Body of pancreas (tissue), 4 donors: ENCODE measurements around the gene ST6GALNAC1.

Experiments
- POLR2A ChIP-seq, 3 donors: fragments of 450-650 bp; IDR thresholded peaks; one replicate each; pipeline ENCODE4 v1.6.1; 2016; ENCODE audit warnings: antibody characterized with exemption in 3 of 3, mild to moderate bottlenecking in 2 of 3
- TF ChIP-seq, protein P1 (sequence below), 7 experiments: fragments of 450-650 bp in 4 of 7; fragments of 200-600 bp in 3 of 7; sonication (generic) in 3 of 7; IDR thresholded peaks; one replicate each; pipeline ENCODE4 v1.5.1; 2016 to 2019; ENCODE audit warnings: antibody characterized with exemption in 7 of 7

GRCh38 chr17:76578376-76578775 lies 65.2 kb downstream of the ST6GALNAC1 start:
- TF ChIP-seq, protein P1, sequence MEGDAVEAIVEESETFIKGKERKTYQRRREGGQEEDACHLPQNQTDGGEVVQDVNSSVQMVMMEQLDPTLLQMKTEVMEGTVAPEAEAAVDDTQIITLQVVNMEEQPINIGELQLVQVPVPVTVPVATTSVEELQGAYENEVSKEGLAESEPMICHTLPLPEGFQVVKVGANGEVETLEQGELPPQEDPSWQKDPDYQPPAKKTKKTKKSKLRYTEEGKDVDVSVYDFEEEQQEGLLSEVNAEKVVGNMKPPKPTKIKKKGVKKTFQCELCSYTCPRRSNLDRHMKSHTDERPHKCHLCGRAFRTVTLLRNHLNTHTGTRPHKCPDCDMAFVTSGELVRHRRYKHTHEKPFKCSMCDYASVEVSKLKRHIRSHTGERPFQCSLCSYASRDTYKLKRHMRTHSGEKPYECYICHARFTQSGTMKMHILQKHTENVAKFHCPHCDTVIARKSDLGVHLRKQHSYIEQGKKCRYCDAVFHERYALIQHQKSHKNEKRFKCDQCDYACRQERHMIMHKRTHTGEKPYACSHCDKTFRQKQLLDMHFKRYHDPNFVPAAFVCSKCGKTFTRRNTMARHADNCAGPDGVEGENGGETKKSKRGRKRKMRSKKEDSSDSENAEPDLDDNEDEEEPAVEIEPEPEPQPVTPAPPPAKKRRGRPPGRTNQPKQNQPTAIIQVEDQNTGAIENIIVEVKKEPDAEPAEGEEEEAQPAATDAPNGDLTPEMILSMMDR (IDR thresholded peaks at IDR 0.05): no peak
- no peak for TF ChIP-seq POLR2A (IDR thresholded peaks at IDR 0.05)
